Measurements from ENCODE around the gene TRAPPC1. TPM values are rescaled to one million over a fixed set of nuclear protein-coding genes. Genes with fewer than 3 reads are reported as not detected.
A peak's percentile ranks its signal among the peaks of the same experiment; 100 is the strongest.

The TRAPPC1 gene
- total RNA-seq, 1 experiment from 2014 or later: 99.7 TPM

DNA sequence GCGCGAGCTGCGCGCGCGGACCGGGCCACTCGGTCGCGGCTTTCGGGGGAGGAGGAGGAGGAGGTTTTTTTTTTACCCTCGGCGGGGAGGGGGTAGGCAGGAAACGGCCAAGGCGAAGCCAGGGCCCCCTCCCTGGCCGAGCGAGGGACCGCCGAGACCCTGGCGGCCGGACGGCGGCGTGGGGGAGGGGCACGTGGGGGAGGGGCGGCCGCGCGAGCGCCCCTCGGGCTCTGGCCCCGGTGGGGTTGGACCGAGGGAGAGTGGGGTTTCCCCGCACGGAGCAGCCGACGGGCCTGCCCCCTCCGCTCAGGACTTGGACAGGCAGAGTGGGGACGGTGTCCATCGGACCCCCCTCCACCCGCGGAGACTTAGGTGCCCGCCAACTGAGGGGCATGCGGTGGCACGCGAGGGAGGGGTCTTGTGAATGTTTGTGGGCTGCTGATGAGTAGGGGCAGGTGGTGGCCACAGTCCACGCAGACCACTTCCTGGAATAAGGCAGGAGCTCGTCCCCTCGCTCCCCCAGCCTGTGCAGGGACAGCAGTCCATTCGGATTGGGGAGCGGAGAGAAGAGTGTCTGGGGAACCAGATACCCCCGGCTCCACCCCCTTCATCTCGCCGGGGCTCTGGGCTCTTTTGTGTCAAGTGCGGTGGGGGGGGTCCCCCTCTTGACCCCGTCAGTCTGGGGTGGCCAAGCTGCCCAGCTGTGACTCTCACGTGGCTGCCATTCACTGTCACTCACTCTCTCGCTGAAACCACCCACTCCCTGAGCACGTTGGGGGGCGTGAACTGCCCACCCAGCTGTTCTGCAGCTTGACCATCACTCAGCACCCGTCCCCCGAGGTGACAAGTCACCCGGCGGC is 46.1 kb downstream of the TRAPPC1 start (continued):
- TF ChIP-seq ZNF219 (CRISPR knock-in tag; IDR thresholded peaks at IDR 0.05; ENCODE audit: borderline replicate concordance) (no peak), ZNF416 (CRISPR knock-in tag; IDR thresholded peaks at IDR 0.05) (no peak), ZNF232 (CRISPR knock-in tag; IDR thresholded peaks at IDR 0.05) (no peak), EMX1 (CRISPR knock-in tag; IDR thresholded peaks at IDR 0.05) (no peak), MXD4 (CRISPR knock-in tag; IDR thresholded peaks at IDR 0.05; ENCODE audit: borderline replicate concordance) (no peak), ETV6 (CRISPR knock-in tag; IDR thresholded peaks at IDR 0.05) (no peak), KAT7 (CRISPR knock-in tag; IDR thresholded peaks at IDR 0.05; ENCODE audit: borderline replicate concordance) (no peak), NFE2L1 (CRISPR knock-in tag; IDR thresholded peaks at IDR 0.05) (0 out of 2 replicates have a peak, but pooled peaks have one; percentile 24), FOXK1 (CRISPR knock-in tag; IDR thresholded peaks at IDR 0.05) (no peak), GRHL2 (CRISPR knock-in tag; IDR thresholded peaks at IDR 0.05; ENCODE audit: insufficient replicate concordance, severe bottlenecking) (no peak), HMGA2 (CRISPR knock-in tag; IDR thresholded peaks at IDR 0.05) (no peak)
- TF ChIP-seq, protein P1, sequence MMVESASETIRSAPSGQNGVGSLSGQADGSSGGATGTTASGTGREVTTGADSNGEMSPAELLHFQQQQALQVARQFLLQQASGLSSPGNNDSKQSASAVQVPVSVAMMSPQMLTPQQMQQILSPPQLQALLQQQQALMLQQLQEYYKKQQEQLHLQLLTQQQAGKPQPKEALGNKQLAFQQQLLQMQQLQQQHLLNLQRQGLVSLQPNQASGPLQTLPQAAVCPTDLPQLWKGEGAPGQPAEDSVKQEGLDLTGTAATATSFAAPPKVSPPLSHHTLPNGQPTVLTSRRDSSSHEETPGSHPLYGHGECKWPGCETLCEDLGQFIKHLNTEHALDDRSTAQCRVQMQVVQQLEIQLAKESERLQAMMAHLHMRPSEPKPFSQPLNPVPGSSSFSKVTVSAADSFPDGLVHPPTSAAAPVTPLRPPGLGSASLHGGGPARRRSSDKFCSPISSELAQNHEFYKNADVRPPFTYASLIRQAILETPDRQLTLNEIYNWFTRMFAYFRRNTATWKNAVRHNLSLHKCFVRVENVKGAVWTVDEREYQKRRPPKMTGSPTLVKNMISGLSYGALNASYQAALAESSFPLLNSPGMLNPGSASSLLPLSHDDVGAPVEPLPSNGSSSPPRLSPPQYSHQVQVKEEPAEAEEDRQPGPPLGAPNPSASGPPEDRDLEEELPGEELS (CRISPR knock-in tag; IDR thresholded peaks at IDR 0.05): no peak
- TF ChIP-seq, protein P2, sequence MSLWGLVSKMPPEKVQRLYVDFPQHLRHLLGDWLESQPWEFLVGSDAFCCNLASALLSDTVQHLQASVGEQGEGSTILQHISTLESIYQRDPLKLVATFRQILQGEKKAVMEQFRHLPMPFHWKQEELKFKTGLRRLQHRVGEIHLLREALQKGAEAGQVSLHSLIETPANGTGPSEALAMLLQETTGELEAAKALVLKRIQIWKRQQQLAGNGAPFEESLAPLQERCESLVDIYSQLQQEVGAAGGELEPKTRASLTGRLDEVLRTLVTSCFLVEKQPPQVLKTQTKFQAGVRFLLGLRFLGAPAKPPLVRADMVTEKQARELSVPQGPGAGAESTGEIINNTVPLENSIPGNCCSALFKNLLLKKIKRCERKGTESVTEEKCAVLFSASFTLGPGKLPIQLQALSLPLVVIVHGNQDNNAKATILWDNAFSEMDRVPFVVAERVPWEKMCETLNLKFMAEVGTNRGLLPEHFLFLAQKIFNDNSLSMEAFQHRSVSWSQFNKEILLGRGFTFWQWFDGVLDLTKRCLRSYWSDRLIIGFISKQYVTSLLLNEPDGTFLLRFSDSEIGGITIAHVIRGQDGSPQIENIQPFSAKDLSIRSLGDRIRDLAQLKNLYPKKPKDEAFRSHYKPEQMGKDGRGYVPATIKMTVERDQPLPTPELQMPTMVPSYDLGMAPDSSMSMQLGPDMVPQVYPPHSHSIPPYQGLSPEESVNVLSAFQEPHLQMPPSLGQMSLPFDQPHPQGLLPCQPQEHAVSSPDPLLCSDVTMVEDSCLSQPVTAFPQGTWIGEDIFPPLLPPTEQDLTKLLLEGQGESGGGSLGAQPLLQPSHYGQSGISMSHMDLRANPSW (CRISPR knock-in tag; conservative IDR thresholded peaks at IDR 0.05; ENCODE audit: low read depth): no peak
- TF ChIP-seq, protein P3, sequence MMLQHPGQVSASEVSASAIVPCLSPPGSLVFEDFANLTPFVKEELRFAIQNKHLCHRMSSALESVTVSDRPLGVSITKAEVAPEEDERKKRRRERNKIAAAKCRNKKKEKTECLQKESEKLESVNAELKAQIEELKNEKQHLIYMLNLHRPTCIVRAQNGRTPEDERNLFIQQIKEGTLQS (CRISPR knock-in tag; conservative IDR thresholded peaks at IDR 0.05): no peak
- TF ChIP-seq, protein P4, sequence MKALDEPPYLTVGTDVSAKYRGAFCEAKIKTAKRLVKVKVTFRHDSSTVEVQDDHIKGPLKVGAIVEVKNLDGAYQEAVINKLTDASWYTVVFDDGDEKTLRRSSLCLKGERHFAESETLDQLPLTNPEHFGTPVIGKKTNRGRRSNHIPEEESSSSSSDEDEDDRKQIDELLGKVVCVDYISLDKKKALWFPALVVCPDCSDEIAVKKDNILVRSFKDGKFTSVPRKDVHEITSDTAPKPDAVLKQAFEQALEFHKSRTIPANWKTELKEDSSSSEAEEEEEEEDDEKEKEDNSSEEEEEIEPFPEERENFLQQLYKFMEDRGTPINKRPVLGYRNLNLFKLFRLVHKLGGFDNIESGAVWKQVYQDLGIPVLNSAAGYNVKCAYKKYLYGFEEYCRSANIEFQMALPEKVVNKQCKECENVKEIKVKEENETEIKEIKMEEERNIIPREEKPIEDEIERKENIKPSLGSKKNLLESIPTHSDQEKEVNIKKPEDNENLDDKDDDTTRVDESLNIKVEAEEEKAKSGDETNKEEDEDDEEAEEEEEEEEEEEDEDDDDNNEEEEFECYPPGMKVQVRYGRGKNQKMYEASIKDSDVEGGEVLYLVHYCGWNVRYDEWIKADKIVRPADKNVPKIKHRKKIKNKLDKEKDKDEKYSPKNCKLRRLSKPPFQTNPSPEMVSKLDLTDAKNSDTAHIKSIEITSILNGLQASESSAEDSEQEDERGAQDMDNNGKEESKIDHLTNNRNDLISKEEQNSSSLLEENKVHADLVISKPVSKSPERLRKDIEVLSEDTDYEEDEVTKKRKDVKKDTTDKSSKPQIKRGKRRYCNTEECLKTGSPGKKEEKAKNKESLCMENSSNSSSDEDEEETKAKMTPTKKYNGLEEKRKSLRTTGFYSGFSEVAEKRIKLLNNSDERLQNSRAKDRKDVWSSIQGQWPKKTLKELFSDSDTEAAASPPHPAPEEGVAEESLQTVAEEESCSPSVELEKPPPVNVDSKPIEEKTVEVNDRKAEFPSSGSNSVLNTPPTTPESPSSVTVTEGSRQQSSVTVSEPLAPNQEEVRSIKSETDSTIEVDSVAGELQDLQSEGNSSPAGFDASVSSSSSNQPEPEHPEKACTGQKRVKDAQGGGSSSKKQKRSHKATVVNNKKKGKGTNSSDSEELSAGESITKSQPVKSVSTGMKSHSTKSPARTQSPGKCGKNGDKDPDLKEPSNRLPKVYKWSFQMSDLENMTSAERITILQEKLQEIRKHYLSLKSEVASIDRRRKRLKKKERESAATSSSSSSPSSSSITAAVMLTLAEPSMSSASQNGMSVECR (CRISPR knock-in tag; IDR thresholded peaks at IDR 0.05; ENCODE audit: borderline replicate concordance): no peak
- TF ChIP-seq, protein P5, sequence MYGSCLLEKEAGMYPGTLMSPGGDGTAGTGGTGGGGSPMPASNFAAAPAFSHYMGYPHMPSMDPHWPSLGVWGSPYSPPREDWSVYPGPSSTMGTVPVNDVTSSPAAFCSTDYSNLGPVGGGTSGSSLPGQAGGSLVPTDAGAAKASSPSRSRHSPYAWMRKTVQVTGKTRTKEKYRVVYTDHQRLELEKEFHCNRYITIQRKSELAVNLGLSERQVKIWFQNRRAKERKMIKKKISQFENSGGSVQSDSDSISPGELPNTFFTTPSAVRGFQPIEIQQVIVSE (CRISPR knock-in tag; IDR thresholded peaks at IDR 0.05; ENCODE audit: borderline replicate concordance): no peak
